ENCODE measurements around the gene CYP4F8.

GRCh38 chr19:15623711-15624318, 8.8 kb downstream of the CYP4F8 start:
- TF ChIP-seq, protein P1, sequence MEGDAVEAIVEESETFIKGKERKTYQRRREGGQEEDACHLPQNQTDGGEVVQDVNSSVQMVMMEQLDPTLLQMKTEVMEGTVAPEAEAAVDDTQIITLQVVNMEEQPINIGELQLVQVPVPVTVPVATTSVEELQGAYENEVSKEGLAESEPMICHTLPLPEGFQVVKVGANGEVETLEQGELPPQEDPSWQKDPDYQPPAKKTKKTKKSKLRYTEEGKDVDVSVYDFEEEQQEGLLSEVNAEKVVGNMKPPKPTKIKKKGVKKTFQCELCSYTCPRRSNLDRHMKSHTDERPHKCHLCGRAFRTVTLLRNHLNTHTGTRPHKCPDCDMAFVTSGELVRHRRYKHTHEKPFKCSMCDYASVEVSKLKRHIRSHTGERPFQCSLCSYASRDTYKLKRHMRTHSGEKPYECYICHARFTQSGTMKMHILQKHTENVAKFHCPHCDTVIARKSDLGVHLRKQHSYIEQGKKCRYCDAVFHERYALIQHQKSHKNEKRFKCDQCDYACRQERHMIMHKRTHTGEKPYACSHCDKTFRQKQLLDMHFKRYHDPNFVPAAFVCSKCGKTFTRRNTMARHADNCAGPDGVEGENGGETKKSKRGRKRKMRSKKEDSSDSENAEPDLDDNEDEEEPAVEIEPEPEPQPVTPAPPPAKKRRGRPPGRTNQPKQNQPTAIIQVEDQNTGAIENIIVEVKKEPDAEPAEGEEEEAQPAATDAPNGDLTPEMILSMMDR (IDR thresholded peaks at IDR 0.05; ENCODE audit: control extremely low read depth in 1 of 3, insufficient read depth in 1 of 3, low read depth in 1 of 3, low read length in 3 of 3): no peak
- TF ChIP-seq TAF7 (optimal IDR thresholded peaks at IDR 0.05; ENCODE audit: borderline replicate concordance, low read depth, low read length) (no peak), CHD2 (IDR thresholded peaks at IDR 0.05; ENCODE audit: low read length) (no peak), JUND (IDR thresholded peaks at IDR 0.05; ENCODE audit: low read length) (no peak), SUZ12 (IDR thresholded peaks at IDR 0.05; ENCODE audit: low read length) (no peak), POLR2AphosphoS5 (IDR thresholded peaks at IDR 0.05; ENCODE audit: low read depth, low read length) (no peak), GABPA (IDR thresholded peaks at IDR 0.05; ENCODE audit: borderline replicate concordance, insufficient read depth, low read length) (no peak), ASH2L (IDR thresholded peaks at IDR 0.05; ENCODE audit: low read length) (no peak), SIN3A (conservative IDR thresholded peaks at IDR 0.05 in 1 of 2, IDR thresholded peaks at IDR 0.05 in 1 of 2; ENCODE audit: low read depth in 1 of 2, low read length in 2 of 2) (no peak), MAX (IDR thresholded peaks at IDR 0.05) (no peak)
